ENCODE measurements around the gene LDLRAD4. TPM values are rescaled to one million over a fixed set of nuclear protein-coding genes. Genes with fewer than 3 reads are reported as not detected.

Gene LDLRAD4
- total RNA-seq, 1 donor from 2014 or later, result 20.4 TPM

DNA sequence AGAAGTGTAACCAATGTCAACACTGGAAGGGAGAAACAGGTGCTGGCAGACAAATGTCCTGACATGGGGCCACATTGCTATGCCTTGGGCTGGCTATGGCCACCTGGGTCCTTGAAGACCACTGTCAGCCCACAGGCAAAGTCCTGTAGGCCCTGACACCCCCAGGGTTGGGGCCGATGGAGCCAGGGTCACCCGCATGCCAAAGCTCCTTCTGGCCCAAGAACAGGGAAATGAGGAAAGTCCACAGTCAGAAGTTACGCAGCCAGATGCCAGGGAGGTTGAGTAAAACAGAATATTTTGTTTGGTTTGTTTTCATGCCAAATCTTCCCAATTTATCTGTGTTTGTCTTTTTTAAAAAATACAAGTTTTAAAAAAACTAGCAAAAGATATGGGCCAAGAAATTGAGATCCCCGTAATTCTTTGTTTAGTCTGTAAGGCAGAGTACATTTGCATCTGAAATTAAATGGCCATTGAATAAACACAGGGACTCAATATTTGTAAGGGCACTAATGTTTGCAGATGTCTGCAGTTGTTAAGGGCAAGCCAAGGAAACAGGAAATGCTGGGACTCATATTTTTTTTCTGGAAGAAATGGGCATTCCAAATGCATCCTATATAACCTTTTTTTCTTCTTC is 321.4 kb downstream of the LDLRAD4 start:
- Mint-ChIP-seq H3K4me1 (ENCODE audit: unreplicated experiment) (no peaks in the 10 kb centered on the region), H3K4me3 (ENCODE audit: unreplicated experiment) (no peak overlapping the region)

GRCh38 chr18:13540477-13541182 is 322.1 kb downstream of the LDLRAD4 start:
- peak; percentile 78 for DNase-seq (ENCODE audit: extremely low spot score, unreplicated experiment)
- Mint-ChIP-seq H3K4me1 (ENCODE audit: unreplicated experiment) (no peaks in the 10 kb centered on the region), H3K4me3 (ENCODE audit: unreplicated experiment) (no peak overlapping the region), H3K9me3 (ENCODE audit: unreplicated experiment) (no peaks in the 10 kb centered on the region), H3K36me3 (ENCODE audit: unreplicated experiment) (no peaks in the 10 kb centered on the region), H3K27ac (ENCODE audit: unreplicated experiment) (no peak overlapping the region), H3K27me3 (ENCODE audit: unreplicated experiment) (peaks cover 23% of the 10 kb centered on the region)
- no peak for TF ChIP-seq CTCF (IDR thresholded peaks at IDR 0.05)

More for the DNA sequence above, 321.4 kb downstream of the LDLRAD4 start:
- TF ChIP-seq CTCF (IDR thresholded peaks at IDR 0.05), result no peak
- no peaks in the 10 kb centered on the region for H3K9me3 Mint-ChIP-seq (ENCODE audit: unreplicated experiment)
- peaks cover 23% of the 10 kb centered on the region for H3K27me3 Mint-ChIP-seq (ENCODE audit: unreplicated experiment)
- no peaks in the 10 kb centered on the region for H3K36me3 Mint-ChIP-seq (ENCODE audit: unreplicated experiment)
- peak; percentile 74 for DNase-seq (ENCODE audit: extremely low spot score, unreplicated experiment)
- no peak overlapping the region for H3K27ac Mint-ChIP-seq (ENCODE audit: unreplicated experiment)

- H3K27me3 Mint-ChIP-seq (ENCODE audit: unreplicated experiment), result peaks cover 19% of the 10 kb centered on the region
- H3K27ac Mint-ChIP-seq (ENCODE audit: unreplicated experiment), result no peak overlapping the region
- no peaks in the 10 kb centered on the region for H3K4me1 Mint-ChIP-seq (ENCODE audit: unreplicated experiment)
- TF ChIP-seq CTCF (IDR thresholded peaks at IDR 0.05), result no peak
- no peak overlapping the region for H3K4me3 Mint-ChIP-seq (ENCODE audit: unreplicated experiment)
- peak; percentile 53 for DNase-seq (ENCODE audit: extremely low spot score, unreplicated experiment)
- H3K36me3 Mint-ChIP-seq (ENCODE audit: unreplicated experiment), result no peaks in the 10 kb centered on the region
- H3K9me3 Mint-ChIP-seq (ENCODE audit: unreplicated experiment), result no peaks in the 10 kb centered on the region
Measured at GRCh38 chr18:13541621-13542519, 323.3 kb downstream of the LDLRAD4 start.

GRCh38 chr18:13542520-13542847 is 323.9 kb downstream of the LDLRAD4 start:
- Mint-ChIP-seq H3K27ac (ENCODE audit: unreplicated experiment) (no peak overlapping the region), H3K4me1 (ENCODE audit: unreplicated experiment) (no peaks in the 10 kb centered on the region), H3K36me3 (ENCODE audit: unreplicated experiment) (no peaks in the 10 kb centered on the region), H3K9me3 (ENCODE audit: unreplicated experiment) (no peaks in the 10 kb centered on the region), H3K4me3 (ENCODE audit: unreplicated experiment) (no peak overlapping the region), H3K27me3 (ENCODE audit: unreplicated experiment) (peaks cover 15% of the 10 kb centered on the region)
- no peak for TF ChIP-seq CTCF (IDR thresholded peaks at IDR 0.05)
- no peak for DNase-seq (ENCODE audit: extremely low spot score, unreplicated experiment)

GRCh38 chr18:13543144-13543543 is 324.6 kb downstream of the LDLRAD4 start:
- Mint-ChIP-seq H3K27ac (ENCODE audit: unreplicated experiment) (no peak overlapping the region), H3K4me1 (ENCODE audit: unreplicated experiment) (no peaks in the 10 kb centered on the region), H3K9me3 (ENCODE audit: unreplicated experiment) (no peaks in the 10 kb centered on the region), H3K36me3 (ENCODE audit: unreplicated experiment) (no peaks in the 10 kb centered on the region), H3K4me3 (ENCODE audit: unreplicated experiment) (no peak overlapping the region), H3K27me3 (ENCODE audit: unreplicated experiment) (peaks cover 10% of the 10 kb centered on the region)
- TF ChIP-seq CTCF (IDR thresholded peaks at IDR 0.05), result no peak
- DNase-seq (ENCODE audit: extremely low spot score, unreplicated experiment), result peak; percentile 44
